ENCODE measurements around the gene DCP1A.
"Not testable (repeated sequence)": the region's sequence is repeated elsewhere in the genome, so short reads cannot be mapped to it uniquely, and the experiment has no call there.

The DCP1A gene

GRCh38 chr3:53353202-53353601, 5.9 kb upstream of the DCP1A start:
- H3K36me3 ChIP-seq (ENCODE audit: control insufficient read depth, insufficient read depth, low read length): no peaks in the 10 kb centered on the region

GRCh38 chr3:53350652-53351051, 3.3 kb upstream of the DCP1A start:
- Histone ChIP-seq H3K27me3 (ENCODE audit: control insufficient read depth, insufficient read depth, low read length) (no peaks in the 10 kb centered on the region), H3K9me3 (ENCODE audit: control insufficient read depth, low read length) (no peaks in the 10 kb centered on the region), H3K36me3 (ENCODE audit: control insufficient read depth, insufficient read depth, low read length) (no peaks in the 10 kb centered on the region), H3K4me1 (ENCODE audit: control insufficient read depth, insufficient read depth, low read length) (no peaks in the 10 kb centered on the region), H3K4me3 (ENCODE audit: low read length) (no peak overlapping the region), H3K9ac (ENCODE audit: low read length) (no peak overlapping the region)

More at GRCh38 chr3:53353202-53353601, 5.9 kb upstream of the DCP1A start:
- no peaks in the 10 kb centered on the region for H3K4me1 ChIP-seq (ENCODE audit: control insufficient read depth, insufficient read depth, low read length)
- no peak overlapping the region for H3K9ac ChIP-seq (ENCODE audit: low read length)
- no peak overlapping the region for H3K4me3 ChIP-seq (ENCODE audit: low read length)
- no peaks in the 10 kb centered on the region for H3K9me3 ChIP-seq (ENCODE audit: control insufficient read depth, low read length)
- H3K27me3 ChIP-seq (ENCODE audit: control insufficient read depth, insufficient read depth, low read length): peaks cover 2% of the 10 kb centered on the region

GRCh38 chr3:53348118-53348517, 775 bp upstream of the DCP1A start:
- not testable (repeated sequence) for H3K36me3 ChIP-seq (ENCODE audit: control insufficient read depth, insufficient read depth, low read length); H3K9me3 ChIP-seq (ENCODE audit: control insufficient read depth, low read length); H3K27me3 ChIP-seq (ENCODE audit: control insufficient read depth, insufficient read depth, low read length); H3K4me1 ChIP-seq (ENCODE audit: control insufficient read depth, insufficient read depth, low read length)
- Histone ChIP-seq H3K4me3 (ENCODE audit: low read length) (peak overlapping the region; percentile 90), H3K9ac (ENCODE audit: low read length) (peak overlapping the region; percentile 97)

- Histone ChIP-seq H3K36me3 (ENCODE audit: control insufficient read depth, insufficient read depth, low read length) (no peaks in the 10 kb centered on the region), H3K27me3 (ENCODE audit: control insufficient read depth, insufficient read depth, low read length) (no peaks in the 10 kb centered on the region), H3K4me3 (ENCODE audit: low read length) (peak overlapping the region; percentile 90), H3K9ac (ENCODE audit: low read length) (peak overlapping the region; percentile 97), H3K9me3 (ENCODE audit: control insufficient read depth, low read length) (no peaks in the 10 kb centered on the region), H3K4me1 (ENCODE audit: control insufficient read depth, insufficient read depth, low read length) (peaks cover 7% of the 10 kb centered on the region)
Measured at GRCh38 chr3:53346922-53347260, 452 bp downstream of the DCP1A start.

GRCh38 chr3:53346514-53346913, 829 bp downstream of the DCP1A start:
- Histone ChIP-seq H3K9me3 (ENCODE audit: control insufficient read depth, low read length) (no peaks in the 10 kb centered on the region), H3K4me1 (ENCODE audit: control insufficient read depth, insufficient read depth, low read length) (peaks cover 7% of the 10 kb centered on the region), H3K27me3 (ENCODE audit: control insufficient read depth, insufficient read depth, low read length) (no peaks in the 10 kb centered on the region), H3K9ac (ENCODE audit: low read length) (peak overlapping the region; percentile 97), H3K36me3 (ENCODE audit: control insufficient read depth, insufficient read depth, low read length) (no peaks in the 10 kb centered on the region), H3K4me3 (ENCODE audit: low read length) (peak overlapping the region; percentile 90)

GRCh38 chr3:53342353-53342752, 5.0 kb downstream of the DCP1A start:
- Histone ChIP-seq H3K36me3 (ENCODE audit: control insufficient read depth, insufficient read depth, low read length) (no peaks in the 10 kb centered on the region), H3K4me3 (ENCODE audit: low read length) (no peak overlapping the region), H3K27me3 (ENCODE audit: control insufficient read depth, insufficient read depth, low read length) (no peaks in the 10 kb centered on the region), H3K9ac (ENCODE audit: low read length) (no peak overlapping the region), H3K4me1 (ENCODE audit: control insufficient read depth, insufficient read depth, low read length) (peaks cover 7% of the 10 kb centered on the region), H3K9me3 (ENCODE audit: control insufficient read depth, low read length) (no peaks in the 10 kb centered on the region)

- Histone ChIP-seq H3K4me1 (ENCODE audit: control insufficient read depth, insufficient read depth, low read length) (peaks cover 2% of the 10 kb centered on the region), H3K9me3 (ENCODE audit: control insufficient read depth, low read length) (no peaks in the 10 kb centered on the region), H3K9ac (ENCODE audit: low read length) (no peak overlapping the region), H3K36me3 (ENCODE audit: control insufficient read depth, insufficient read depth, low read length) (no peaks in the 10 kb centered on the region), H3K27me3 (ENCODE audit: control insufficient read depth, insufficient read depth, low read length) (no peaks in the 10 kb centered on the region), H3K4me3 (ENCODE audit: low read length) (no peak overlapping the region)
Measured at GRCh38 chr3:53337167-53337940, 10.0 kb downstream of the DCP1A start.

GRCh38 chr3:53334742-53335141, 12.6 kb downstream of the DCP1A start:
- H3K9ac ChIP-seq (ENCODE audit: low read length): no peak overlapping the region
- no peaks in the 10 kb centered on the region for H3K36me3 ChIP-seq (ENCODE audit: control insufficient read depth, insufficient read depth, low read length)
- no peaks in the 10 kb centered on the region for H3K9me3 ChIP-seq (ENCODE audit: control insufficient read depth, low read length)
- no peaks in the 10 kb centered on the region for H3K27me3 ChIP-seq (ENCODE audit: control insufficient read depth, insufficient read depth, low read length)
- no peak overlapping the region for H3K4me3 ChIP-seq (ENCODE audit: low read length)
- H3K4me1 ChIP-seq (ENCODE audit: control insufficient read depth, insufficient read depth, low read length): no peaks in the 10 kb centered on the region

GRCh38 chr3:53331871-53332270, 15.5 kb downstream of the DCP1A start:
- Histone ChIP-seq H3K27me3 (ENCODE audit: control insufficient read depth, insufficient read depth, low read length) (no peaks in the 10 kb centered on the region), H3K4me1 (ENCODE audit: control insufficient read depth, insufficient read depth, low read length) (no peaks in the 10 kb centered on the region), H3K9ac (ENCODE audit: low read length) (no peak overlapping the region), H3K36me3 (ENCODE audit: control insufficient read depth, insufficient read depth, low read length) (no peaks in the 10 kb centered on the region), H3K9me3 (ENCODE audit: control insufficient read depth, low read length) (no peaks in the 10 kb centered on the region), H3K4me3 (ENCODE audit: low read length) (no peak overlapping the region)

- H3K27me3 ChIP-seq (ENCODE audit: control insufficient read depth, insufficient read depth, low read length): no peaks in the 10 kb centered on the region
Measured at GRCh38 chr3:53329897-53330296, 17.4 kb downstream of the DCP1A start.

GRCh38 chr3:53328746-53329145, 18.6 kb downstream of the DCP1A start:
- no peak overlapping the region for H3K9ac ChIP-seq (ENCODE audit: low read length)
- no peaks in the 10 kb centered on the region for H3K9me3 ChIP-seq (ENCODE audit: control insufficient read depth, low read length)
- no peaks in the 10 kb centered on the region for H3K36me3 ChIP-seq (ENCODE audit: control insufficient read depth, insufficient read depth, low read length)
- no peaks in the 10 kb centered on the region for H3K27me3 ChIP-seq (ENCODE audit: control insufficient read depth, insufficient read depth, low read length)
- H3K4me1 ChIP-seq (ENCODE audit: control insufficient read depth, insufficient read depth, low read length): no peaks in the 10 kb centered on the region
- H3K4me3 ChIP-seq (ENCODE audit: low read length): no peak overlapping the region

More at GRCh38 chr3:53329897-53330296, 17.4 kb downstream of the DCP1A start:
- H3K9ac ChIP-seq (ENCODE audit: low read length): no peak overlapping the region
- H3K9me3 ChIP-seq (ENCODE audit: control insufficient read depth, low read length): no peaks in the 10 kb centered on the region
- no peaks in the 10 kb centered on the region for H3K36me3 ChIP-seq (ENCODE audit: control insufficient read depth, insufficient read depth, low read length)
- no peak overlapping the region for H3K4me3 ChIP-seq (ENCODE audit: low read length)
- no peaks in the 10 kb centered on the region for H3K4me1 ChIP-seq (ENCODE audit: control insufficient read depth, insufficient read depth, low read length)

- not testable (repeated sequence) for H3K36me3 ChIP-seq (ENCODE audit: control insufficient read depth, insufficient read depth, low read length); H3K9me3 ChIP-seq (ENCODE audit: control insufficient read depth, low read length); H3K27me3 ChIP-seq (ENCODE audit: control insufficient read depth, insufficient read depth, low read length); H3K4me3 ChIP-seq (ENCODE audit: low read length); H3K4me1 ChIP-seq (ENCODE audit: control insufficient read depth, insufficient read depth, low read length); H3K9ac ChIP-seq (ENCODE audit: low read length)
Measured at GRCh38 chr3:53327986-53328385, 19.4 kb downstream of the DCP1A start.

GRCh38 chr3:53324105-53324504, 23.2 kb downstream of the DCP1A start:
- Histone ChIP-seq H3K9ac (ENCODE audit: low read length) (no peak overlapping the region), H3K4me1 (ENCODE audit: control insufficient read depth, insufficient read depth, low read length) (no peaks in the 10 kb centered on the region), H3K27me3 (ENCODE audit: control insufficient read depth, insufficient read depth, low read length) (no peaks in the 10 kb centered on the region), H3K9me3 (ENCODE audit: control insufficient read depth, low read length) (no peaks in the 10 kb centered on the region), H3K4me3 (ENCODE audit: low read length) (no peak overlapping the region), H3K36me3 (ENCODE audit: control insufficient read depth, insufficient read depth, low read length) (no peaks in the 10 kb centered on the region)

Measured in mucosa of stomach (tissue), 1 donor.